ENCODE data around the gene DOCK10.

The DOCK10 gene

GRCh38 chr2:224901121-224901676, 141.1 kb downstream of the DOCK10 start:
- H3K4me1 ChIP-seq (ENCODE audit: insufficient read depth, low read length) = no peaks in the 10 kb centered on the region
- no peaks in the 10 kb centered on the region for H3K27me3 ChIP-seq (ENCODE audit: control insufficient read depth in 1 of 2, insufficient read depth in 2 of 2, low read length in 2 of 2)
- H3K9me3 ChIP-seq (ENCODE audit: low read length) = no peaks in the 10 kb centered on the region
- H3K9ac ChIP-seq (ENCODE audit: low read length) = no peak overlapping the region
- H3K4me3 ChIP-seq (ENCODE audit: low read depth in 1 of 2, low read length in 2 of 2) = no peak overlapping the region
- no peak overlapping the region for H3K27ac ChIP-seq (ENCODE audit: low read depth, low read length)
- no peaks in the 10 kb centered on the region for H3K36me3 ChIP-seq (ENCODE audit: insufficient read depth, low read length)

- no peak overlapping the region for H3K9ac ChIP-seq (ENCODE audit: low read length)
- H3K27ac ChIP-seq (ENCODE audit: low read depth, low read length) = no peak overlapping the region
- no peaks in the 10 kb centered on the region for H3K36me3 ChIP-seq (ENCODE audit: insufficient read depth, low read length)
- no peaks in the 10 kb centered on the region for H3K27me3 ChIP-seq (ENCODE audit: control insufficient read depth in 1 of 2, insufficient read depth in 2 of 2, low read length in 2 of 2)
- no peaks in the 10 kb centered on the region for H3K9me3 ChIP-seq (ENCODE audit: low read length)
- no peaks in the 10 kb centered on the region for H3K4me1 ChIP-seq (ENCODE audit: insufficient read depth, low read length)
- H3K4me3 ChIP-seq (ENCODE audit: low read depth in 1 of 2, low read length in 2 of 2) = no peak overlapping the region
Measured at GRCh38 chr2:224895377-224895776, 146.9 kb downstream of the DOCK10 start.

GRCh38 chr2:224894356-224894755, 147.9 kb downstream of the DOCK10 start:
- no peaks in the 10 kb centered on the region for H3K27me3 ChIP-seq (ENCODE audit: control insufficient read depth in 1 of 2, insufficient read depth in 2 of 2, low read length in 2 of 2)
- H3K4me1 ChIP-seq (ENCODE audit: insufficient read depth, low read length) = no peaks in the 10 kb centered on the region
- no peaks in the 10 kb centered on the region for H3K36me3 ChIP-seq (ENCODE audit: insufficient read depth, low read length)
- no peak overlapping the region for H3K9ac ChIP-seq (ENCODE audit: low read length)
- no peaks in the 10 kb centered on the region for H3K9me3 ChIP-seq (ENCODE audit: low read length)
- H3K27ac ChIP-seq (ENCODE audit: low read depth, low read length) = no peak overlapping the region
- H3K4me3 ChIP-seq (ENCODE audit: low read depth in 1 of 2, low read length in 2 of 2) = no peak overlapping the region

- Histone ChIP-seq H3K4me3 (ENCODE audit: low read depth in 1 of 2, low read length in 2 of 2) (no peak overlapping the region), H3K9ac (ENCODE audit: low read length) (no peak overlapping the region), H3K27ac (ENCODE audit: low read depth, low read length) (no peak overlapping the region), H3K27me3 (ENCODE audit: control insufficient read depth in 1 of 2, insufficient read depth in 2 of 2, low read length in 2 of 2) (no peaks in the 10 kb centered on the region), H3K9me3 (ENCODE audit: low read length) (no peaks in the 10 kb centered on the region), H3K36me3 (ENCODE audit: insufficient read depth, low read length) (no peaks in the 10 kb centered on the region), H3K4me1 (ENCODE audit: insufficient read depth, low read length) (no peaks in the 10 kb centered on the region)
Measured at GRCh38 chr2:224893848-224894247, 148.4 kb downstream of the DOCK10 start.

- H3K27ac ChIP-seq (ENCODE audit: low read depth, low read length) = no peak overlapping the region
- H3K9ac ChIP-seq (ENCODE audit: low read length) = no peak overlapping the region
- H3K4me3 ChIP-seq (ENCODE audit: low read depth in 1 of 2, low read length in 2 of 2) = no peak overlapping the region
- H3K4me1 ChIP-seq (ENCODE audit: insufficient read depth, low read length) = no peaks in the 10 kb centered on the region
- no peaks in the 10 kb centered on the region for H3K27me3 ChIP-seq (ENCODE audit: control insufficient read depth in 1 of 2, insufficient read depth in 2 of 2, low read length in 2 of 2)
- no peaks in the 10 kb centered on the region for H3K9me3 ChIP-seq (ENCODE audit: low read length)
- no peaks in the 10 kb centered on the region for H3K36me3 ChIP-seq (ENCODE audit: insufficient read depth, low read length)
Measured at GRCh38 chr2:224892574-224893204, 149.6 kb downstream of the DOCK10 start.

- Histone ChIP-seq H3K27ac (ENCODE audit: low read depth, low read length) (no peak overlapping the region), H3K4me1 (ENCODE audit: insufficient read depth, low read length) (no peaks in the 10 kb centered on the region), H3K36me3 (ENCODE audit: insufficient read depth, low read length) (no peaks in the 10 kb centered on the region)
Measured at GRCh38 chr2:224890372-224890771, 151.9 kb downstream of the DOCK10 start.

GRCh38 chr2:224887141-224887540, 155.1 kb downstream of the DOCK10 start:
- Histone ChIP-seq H3K27me3 (ENCODE audit: control insufficient read depth in 1 of 2, insufficient read depth in 2 of 2, low read length in 2 of 2) (no peaks in the 10 kb centered on the region), H3K27ac (ENCODE audit: low read depth, low read length) (no peak overlapping the region), H3K4me1 (ENCODE audit: insufficient read depth, low read length) (no peaks in the 10 kb centered on the region), H3K36me3 (ENCODE audit: insufficient read depth, low read length) (no peaks in the 10 kb centered on the region), H3K4me3 (ENCODE audit: low read depth in 1 of 2, low read length in 2 of 2) (no peak overlapping the region), H3K9ac (ENCODE audit: low read length) (no peak overlapping the region), H3K9me3 (ENCODE audit: low read length) (no peaks in the 10 kb centered on the region)

More at GRCh38 chr2:224890372-224890771, 151.9 kb downstream of the DOCK10 start:
- H3K4me3 ChIP-seq (ENCODE audit: low read depth in 1 of 2, low read length in 2 of 2) = no peak overlapping the region
- no peaks in the 10 kb centered on the region for H3K9me3 ChIP-seq (ENCODE audit: low read length)
- no peak overlapping the region for H3K9ac ChIP-seq (ENCODE audit: low read length)
- H3K27me3 ChIP-seq (ENCODE audit: control insufficient read depth in 1 of 2, insufficient read depth in 2 of 2, low read length in 2 of 2) = no peaks in the 10 kb centered on the region

GRCh38 chr2:224885836-224886547, 156.3 kb downstream of the DOCK10 start:
- H3K4me1 ChIP-seq (ENCODE audit: insufficient read depth, low read length) = no peaks in the 10 kb centered on the region
- H3K9ac ChIP-seq (ENCODE audit: low read length) = no peak overlapping the region
- H3K36me3 ChIP-seq (ENCODE audit: insufficient read depth, low read length) = no peaks in the 10 kb centered on the region
- H3K27ac ChIP-seq (ENCODE audit: low read depth, low read length) = no peak overlapping the region
- H3K27me3 ChIP-seq (ENCODE audit: control insufficient read depth in 1 of 2, insufficient read depth in 2 of 2, low read length in 2 of 2) = no peaks in the 10 kb centered on the region
- no peak overlapping the region for H3K4me3 ChIP-seq (ENCODE audit: low read depth in 1 of 2, low read length in 2 of 2)
- H3K9me3 ChIP-seq (ENCODE audit: low read length) = no peaks in the 10 kb centered on the region

- no peaks in the 10 kb centered on the region for H3K9me3 ChIP-seq (ENCODE audit: low read length)
- H3K4me1 ChIP-seq (ENCODE audit: insufficient read depth, low read length) = no peaks in the 10 kb centered on the region
- H3K9ac ChIP-seq (ENCODE audit: low read length) = no peak overlapping the region
- H3K27me3 ChIP-seq (ENCODE audit: control insufficient read depth in 1 of 2, insufficient read depth in 2 of 2, low read length in 2 of 2) = no peaks in the 10 kb centered on the region
- H3K4me3 ChIP-seq (ENCODE audit: low read depth in 1 of 2, low read length in 2 of 2) = no peak overlapping the region
- no peak overlapping the region for H3K27ac ChIP-seq (ENCODE audit: low read depth, low read length)
- H3K36me3 ChIP-seq (ENCODE audit: insufficient read depth, low read length) = no peaks in the 10 kb centered on the region
Measured at GRCh38 chr2:224885291-224885690, 157.0 kb downstream of the DOCK10 start.

- Histone ChIP-seq H3K9me3 (ENCODE audit: low read length) (no peaks in the 10 kb centered on the region), H3K36me3 (ENCODE audit: insufficient read depth, low read length) (no peaks in the 10 kb centered on the region), H3K27ac (ENCODE audit: low read depth, low read length) (no peak overlapping the region), H3K27me3 (ENCODE audit: control insufficient read depth in 1 of 2, insufficient read depth in 2 of 2, low read length in 2 of 2) (no peaks in the 10 kb centered on the region), H3K4me1 (ENCODE audit: insufficient read depth, low read length) (no peaks in the 10 kb centered on the region), H3K4me3 (ENCODE audit: low read depth in 1 of 2, low read length in 2 of 2) (no peak overlapping the region), H3K9ac (ENCODE audit: low read length) (no peak overlapping the region)
Measured at GRCh38 chr2:224884188-224884587, 158.1 kb downstream of the DOCK10 start.

- no peak overlapping the region for H3K4me3 ChIP-seq (ENCODE audit: low read depth in 1 of 2, low read length in 2 of 2)
- no peaks in the 10 kb centered on the region for H3K9me3 ChIP-seq (ENCODE audit: low read length)
- no peaks in the 10 kb centered on the region for H3K27me3 ChIP-seq (ENCODE audit: control insufficient read depth in 1 of 2, insufficient read depth in 2 of 2, low read length in 2 of 2)
- H3K36me3 ChIP-seq (ENCODE audit: insufficient read depth, low read length) = no peaks in the 10 kb centered on the region
- no peak overlapping the region for H3K9ac ChIP-seq (ENCODE audit: low read length)
- H3K4me1 ChIP-seq (ENCODE audit: insufficient read depth, low read length) = no peaks in the 10 kb centered on the region
- no peak overlapping the region for H3K27ac ChIP-seq (ENCODE audit: low read depth, low read length)
Measured at GRCh38 chr2:224883700-224884099, 158.6 kb downstream of the DOCK10 start.

GRCh38 chr2:224883172-224883516, 159.1 kb downstream of the DOCK10 start:
- Histone ChIP-seq H3K9me3 (ENCODE audit: low read length) (no peaks in the 10 kb centered on the region), H3K27ac (ENCODE audit: low read depth, low read length) (no peak overlapping the region), H3K9ac (ENCODE audit: low read length) (no peak overlapping the region), H3K4me1 (ENCODE audit: insufficient read depth, low read length) (no peaks in the 10 kb centered on the region), H3K27me3 (ENCODE audit: control insufficient read depth in 1 of 2, insufficient read depth in 2 of 2, low read length in 2 of 2) (no peaks in the 10 kb centered on the region), H3K4me3 (ENCODE audit: low read depth in 1 of 2, low read length in 2 of 2) (no peak overlapping the region), H3K36me3 (ENCODE audit: insufficient read depth, low read length) (no peaks in the 10 kb centered on the region)

All from muscle layer of colon (tissue), 2 donors.